Lower lobe of right lung (tissue), 2 donors: ENCODE data around the gene CD2. TPM values are rescaled to one million over a fixed set of nuclear protein-coding genes. Genes with fewer than 3 reads are reported as not detected.

Source experiments
- ATAC-seq, 2 donors: fragments of 200-7000 bp; cut with Tn5 transposase; one replicate each; pipeline ENCODE4 v1.9.1; 2020 to 2022; ENCODE audit warnings: mild to moderate bottlenecking in 2 of 2, moderate library complexity in 2 of 2
- DNase-seq: peaks from one replicate; pipeline ENCODE4 v3.0.0-alpha.2; 2020
- H3K27ac ChIP-seq: fragments of 200-600 bp; one replicate; pipeline ENCODE4 v1.8.0; 2022
- H3K27me3 ChIP-seq: fragments of 200-600 bp; one replicate; pipeline ENCODE4 v1.8.0; 2022; ENCODE audit warnings: low read depth
- H3K36me3 ChIP-seq: fragments of 200-600 bp; one replicate; pipeline ENCODE4 v1.8.0; 2022; ENCODE audit warnings: mild to moderate bottlenecking
- H3K4me1 ChIP-seq: fragments of 200-600 bp; one replicate; pipeline ENCODE4 v1.8.0; 2022
- H3K4me3 ChIP-seq: fragments of 200-600 bp; one replicate; pipeline ENCODE4 v1.8.0; 2022; ENCODE audit warnings: mild to moderate bottlenecking
- H3K9me3 ChIP-seq: fragments of 200-600 bp; one replicate; pipeline ENCODE4 v1.8.0; 2022
- CTCF ChIP-seq: fragments of 200-600 bp; IDR thresholded peaks from one replicate; pipeline ENCODE4 v1.8.0; 2022; ENCODE audit warnings: antibody characterized with exemption, mild to moderate bottlenecking
- intact Hi-C: fragments of 100-400 bp; cut with DNase I; formaldehyde crosslinking; loops from one replicate; pipeline ENCODE4 v1.11.0; 2022
- total RNA-seq: library from RNA; stranded (reverse); fragmentation: NEBNext Ultra II Directional; extraction: Animal tissue kit (Norgen Biotek cat#: 25700); gene quantifications from one replicate; pipeline ENCODE4 v1.2.1, GENCODE V29; 2021
- donor health status: DM: no; HTN: yes; CAD: no; lungs with severe emphysema.

CD2 gene
- total RNA-seq, 1 donor from 2014 or later = 9.8 TPM

DNA sequence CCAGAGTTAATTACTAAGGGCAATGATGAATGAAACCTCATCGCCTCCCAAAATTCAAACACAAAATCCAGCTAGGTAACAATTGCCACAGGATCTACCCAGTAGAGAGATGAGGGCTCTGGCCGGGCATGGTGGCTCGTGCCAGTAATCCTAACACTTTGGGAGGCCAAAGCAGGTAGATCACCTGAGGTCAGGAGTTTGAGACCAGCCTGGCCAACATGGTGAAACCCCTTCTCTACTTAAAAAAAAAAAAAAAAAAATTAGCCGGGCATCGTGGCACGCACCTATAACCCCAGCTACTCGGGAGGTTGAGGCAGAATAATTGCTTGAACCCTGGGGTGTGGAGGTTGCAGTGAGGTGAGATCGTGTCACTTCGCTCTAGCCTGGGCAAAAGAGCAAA lies 15.8 kb downstream of the CD2 start:
- H3K36me3 ChIP-seq = no peaks in the 10 kb centered on the region
- intact Hi-C loops = no loop called here
- H3K27ac ChIP-seq = no peak overlapping the region
- ATAC-seq = no peak
- H3K4me1 ChIP-seq = peaks cover 18% of the 10 kb centered on the region
- H3K27me3 ChIP-seq = no peaks in the 10 kb centered on the region
- no peak for TF ChIP-seq CTCF
- no peak for DNase-seq
- no peak overlapping the region for H3K4me3 ChIP-seq
- H3K9me3 ChIP-seq = no peaks in the 10 kb centered on the region

- H3K9me3 ChIP-seq = no peaks in the 10 kb centered on the region
- H3K27ac ChIP-seq = no peak overlapping the region
- H3K27me3 ChIP-seq = no peaks in the 10 kb centered on the region
- intact Hi-C loops = no loop called here
- no peak for TF ChIP-seq CTCF
- H3K36me3 ChIP-seq = no peaks in the 10 kb centered on the region
- H3K4me3 ChIP-seq = no peak overlapping the region
- DNase-seq = no peak
- peaks cover 18% of the 10 kb centered on the region for H3K4me1 ChIP-seq
- ATAC-seq = no peak
Measured at GRCh38 chr1:116770625-116771024, 16.4 kb downstream of the CD2 start.

DNA sequence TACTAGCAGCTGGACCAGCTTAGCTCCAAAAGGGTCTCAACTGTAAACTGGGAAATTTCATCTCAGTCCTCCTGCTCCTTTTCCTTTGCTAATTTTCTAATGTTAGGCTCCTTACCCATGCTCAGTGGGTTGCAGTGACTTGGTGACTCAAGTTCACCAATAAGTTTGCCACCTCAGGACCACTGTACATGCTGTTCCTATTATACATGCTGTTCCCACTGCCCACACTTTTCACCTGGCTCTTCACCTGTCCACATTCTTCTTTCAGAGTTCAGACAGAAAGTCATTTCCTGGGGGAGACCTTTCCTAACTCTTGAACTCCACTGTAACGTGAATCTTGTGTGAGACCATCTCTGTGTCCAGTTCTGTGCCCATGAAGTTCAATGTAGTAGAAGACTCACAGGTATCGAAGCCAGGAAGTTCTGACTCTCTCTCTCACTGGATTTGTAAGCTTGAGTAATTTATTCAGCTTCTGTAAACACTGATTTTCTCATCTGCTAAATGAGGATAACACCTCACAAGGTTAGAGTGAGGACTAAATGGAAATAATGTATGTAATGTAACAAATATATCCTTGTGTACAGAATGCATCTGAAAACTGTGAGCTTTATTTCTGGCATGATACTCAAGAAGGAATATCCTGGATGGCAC lies 17.9 kb downstream of the CD2 start:
- H3K27me3 ChIP-seq = no peaks in the 10 kb centered on the region
- ATAC-seq = no peak
- H3K4me3 ChIP-seq = no peak overlapping the region
- no peak overlapping the region for H3K27ac ChIP-seq
- TF ChIP-seq CTCF = no peak
- H3K4me1 ChIP-seq = peaks cover 5% of the 10 kb centered on the region
- intact Hi-C loops = no loop called here
- no peak for DNase-seq
- no peaks in the 10 kb centered on the region for H3K9me3 ChIP-seq
- H3K36me3 ChIP-seq = no peaks in the 10 kb centered on the region

- no peaks in the 10 kb centered on the region for H3K36me3 ChIP-seq
- H3K27me3 ChIP-seq = no peaks in the 10 kb centered on the region
- no peaks in the 10 kb centered on the region for H3K9me3 ChIP-seq
- no peak overlapping the region for H3K4me3 ChIP-seq
- ATAC-seq (no peak), DNase-seq (no peak)
- H3K4me1 ChIP-seq = peaks cover 5% of the 10 kb centered on the region
- intact Hi-C loops = no loop called here
- TF ChIP-seq CTCF = no peak
- H3K27ac ChIP-seq = no peak overlapping the region
Measured at GRCh38 chr1:116772648-116773045, 18.4 kb downstream of the CD2 start.

- ATAC-seq (no peak), DNase-seq (no peak)
- Histone ChIP-seq H3K4me1 (no peaks in the 10 kb centered on the region), H3K36me3 (no peaks in the 10 kb centered on the region), H3K4me3 (no peak overlapping the region), H3K27me3 (no peaks in the 10 kb centered on the region), H3K27ac (no peak overlapping the region), H3K9me3 (no peaks in the 10 kb centered on the region)
- intact Hi-C loops = no loop called here
- TF ChIP-seq CTCF = no peak
Measured at GRCh38 chr1:116775116-116775752, 21.0 kb downstream of the CD2 start.
